ENCODE measurements around the gene KHNYN.
"Not testable (repeated sequence)": the region's sequence is repeated elsewhere in the genome, so short reads cannot be mapped to it uniquely, and the experiment has no call there.

Gene KHNYN

DNA sequence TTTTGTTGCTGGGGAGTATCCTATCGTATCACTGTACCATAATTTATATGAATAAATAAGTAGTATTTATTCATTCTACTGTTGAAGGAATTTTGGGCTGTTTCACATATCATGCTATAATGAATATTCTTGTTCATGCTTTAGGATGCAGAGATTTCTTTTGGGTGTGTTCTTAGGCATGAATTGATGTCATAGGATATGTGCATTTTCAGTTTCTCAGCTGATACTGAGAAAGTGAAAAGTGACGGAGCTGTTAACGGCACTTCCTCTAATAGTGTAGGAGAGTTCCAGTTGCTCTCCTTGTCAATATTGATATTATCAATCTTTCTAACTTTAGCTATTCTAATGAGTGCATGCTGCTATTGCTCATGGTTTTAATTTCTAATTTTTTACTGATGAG, 36.1 kb downstream of the KHNYN start:
- DNase-seq = no peak

DNA sequence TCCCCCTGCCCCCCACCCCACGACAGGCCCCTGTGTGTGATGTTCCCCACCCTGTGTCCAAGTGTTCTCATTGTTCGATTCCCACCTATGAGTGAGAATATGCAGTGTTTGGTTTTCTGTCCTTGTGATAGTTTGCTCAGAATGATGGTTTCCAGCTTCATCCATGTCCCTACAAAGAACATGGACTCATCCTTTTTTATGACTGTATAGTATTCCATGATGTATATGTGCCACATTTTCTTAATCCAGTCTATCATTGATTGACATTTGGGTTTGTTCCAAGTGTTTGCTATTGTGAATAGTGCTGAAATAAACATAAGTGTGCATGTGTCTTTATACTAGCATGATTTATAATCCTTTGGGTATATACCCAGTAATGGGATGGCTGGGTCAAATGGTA, 40.7 kb downstream of the KHNYN start:
- not testable (repeated sequence) for DNase-seq

DNA sequence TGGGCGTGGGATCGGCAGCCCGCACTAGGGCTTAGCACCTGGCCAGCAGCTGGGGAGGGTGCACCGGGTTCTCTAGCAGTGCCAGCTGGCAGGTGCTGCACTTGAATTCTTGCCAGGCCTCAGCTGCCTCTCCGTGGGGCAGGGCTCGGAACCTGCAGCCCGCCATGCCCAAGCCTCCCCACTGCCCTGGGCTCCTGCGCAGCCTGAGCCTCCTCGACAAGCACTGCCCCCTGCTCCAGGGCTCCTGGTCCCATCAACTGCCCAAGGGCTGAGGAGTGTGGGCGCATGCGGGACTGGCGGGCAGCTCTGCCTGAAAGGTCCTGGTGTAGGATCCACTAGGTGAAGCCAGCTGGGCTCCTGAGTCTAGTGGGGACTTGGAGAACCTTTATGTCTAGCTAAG, 43.5 kb downstream of the KHNYN start:
- DNase-seq = no peak

DNA sequence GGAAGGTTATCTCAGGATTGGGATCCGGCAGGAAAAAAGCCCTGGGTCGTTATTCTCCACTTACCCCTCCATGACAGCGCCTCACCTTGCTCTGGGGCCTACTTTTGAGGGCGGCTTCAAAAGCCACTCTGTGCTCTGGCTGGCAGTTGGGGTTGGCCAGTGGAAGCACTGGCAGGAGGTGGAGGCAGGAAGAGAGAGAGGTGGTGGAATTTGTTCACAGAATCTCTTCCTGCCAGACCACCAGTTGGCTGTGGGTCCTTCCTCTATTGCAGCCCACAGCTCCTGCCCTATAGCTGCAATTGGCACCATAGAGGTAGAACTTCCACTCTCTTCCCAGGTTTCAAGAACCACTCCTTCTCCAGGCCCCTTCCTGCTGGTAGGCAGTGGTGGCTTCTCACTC, 45.5 kb downstream of the KHNYN start:
- DNase-seq = no peak

DNA sequence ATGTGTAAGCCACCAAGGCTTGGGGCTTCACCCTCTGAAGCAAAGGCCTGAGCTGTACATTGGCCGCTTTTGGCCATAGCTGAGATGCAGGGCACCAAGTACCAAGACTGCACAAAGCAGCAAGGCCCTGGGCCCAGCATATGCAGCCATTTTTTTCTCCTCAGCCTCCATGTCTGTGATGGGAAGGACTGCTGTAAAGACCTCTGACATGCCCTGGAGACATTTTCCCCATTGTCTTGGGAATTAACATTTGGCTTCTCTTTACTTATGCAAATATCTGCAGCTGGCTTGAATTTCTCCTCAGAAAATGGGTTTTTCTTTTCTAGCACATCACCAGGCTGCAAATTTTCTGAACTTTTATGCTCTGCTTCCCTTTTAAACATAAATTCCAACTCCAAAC, 50.2 kb downstream of the KHNYN start:
- DNase-seq = not testable (repeated sequence)

DNA sequence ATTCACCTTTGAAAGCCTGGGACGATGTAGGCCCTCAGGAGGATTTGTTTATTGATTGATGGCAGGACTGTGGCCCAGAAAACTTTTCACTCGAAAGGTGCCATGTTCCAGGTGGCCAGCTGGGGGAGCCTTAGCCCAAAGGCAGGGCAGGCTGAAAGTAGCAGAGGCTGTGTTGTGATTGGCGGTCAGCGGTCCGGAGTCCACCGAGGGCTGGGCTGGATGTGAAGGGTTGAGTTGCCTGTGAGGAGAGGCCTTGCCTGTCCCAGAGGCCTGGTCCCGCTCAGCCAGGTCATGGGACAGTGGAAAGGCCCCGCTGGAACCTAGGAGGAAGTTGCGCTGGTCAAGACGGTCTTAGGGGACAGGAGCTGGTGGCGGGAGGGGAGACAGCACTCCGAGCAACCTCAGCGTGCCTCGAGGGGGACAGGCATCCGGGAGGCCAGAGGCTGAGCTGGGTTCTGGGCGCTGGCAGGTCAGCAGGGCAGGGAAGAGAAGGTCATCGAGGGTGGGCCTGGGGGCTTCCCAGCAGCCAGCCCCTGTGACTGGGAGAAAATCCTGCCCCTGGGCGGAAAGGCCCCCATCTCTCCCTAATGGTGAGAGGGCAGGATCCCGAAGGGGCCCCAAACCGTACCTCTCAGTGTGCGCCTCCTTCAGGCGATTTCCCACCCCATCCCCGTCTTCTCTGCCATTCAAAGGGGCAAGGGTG, 52.0 kb downstream of the KHNYN start:
- peak in 2 of 56 donors; percentile 2 to 3 for DNase-seq

DNA sequence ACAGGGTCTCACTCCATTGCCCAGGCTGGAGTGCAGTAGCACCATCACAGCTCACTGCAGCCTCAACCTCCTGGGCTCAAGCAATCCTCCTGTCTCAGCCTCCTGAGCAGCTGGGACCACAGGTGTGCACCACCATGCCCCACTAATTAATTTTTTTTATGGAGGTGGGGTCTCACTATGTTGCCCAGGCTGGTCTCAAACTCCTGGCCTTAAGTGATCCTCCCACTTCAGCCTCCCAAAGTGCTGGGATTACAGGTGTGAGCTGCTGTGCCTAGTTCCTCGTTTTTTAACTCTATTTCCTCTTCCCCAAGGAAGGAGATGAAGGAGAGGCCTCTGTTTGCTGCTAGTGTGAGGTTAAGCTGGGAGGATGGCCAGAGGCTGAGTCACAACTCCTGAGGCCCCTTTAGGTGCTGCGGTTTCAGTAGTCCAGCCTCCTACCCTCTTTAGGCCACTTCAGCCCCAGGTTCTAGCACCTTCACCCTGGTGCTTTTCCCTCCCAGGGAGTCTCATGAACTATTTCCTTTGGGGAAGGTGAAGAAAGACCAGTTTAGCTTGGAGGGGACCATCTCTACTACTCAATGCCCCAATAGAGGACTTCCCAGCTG, 53.0 kb downstream of the KHNYN start:
- DNase-seq = not testable (repeated sequence)

DNA sequence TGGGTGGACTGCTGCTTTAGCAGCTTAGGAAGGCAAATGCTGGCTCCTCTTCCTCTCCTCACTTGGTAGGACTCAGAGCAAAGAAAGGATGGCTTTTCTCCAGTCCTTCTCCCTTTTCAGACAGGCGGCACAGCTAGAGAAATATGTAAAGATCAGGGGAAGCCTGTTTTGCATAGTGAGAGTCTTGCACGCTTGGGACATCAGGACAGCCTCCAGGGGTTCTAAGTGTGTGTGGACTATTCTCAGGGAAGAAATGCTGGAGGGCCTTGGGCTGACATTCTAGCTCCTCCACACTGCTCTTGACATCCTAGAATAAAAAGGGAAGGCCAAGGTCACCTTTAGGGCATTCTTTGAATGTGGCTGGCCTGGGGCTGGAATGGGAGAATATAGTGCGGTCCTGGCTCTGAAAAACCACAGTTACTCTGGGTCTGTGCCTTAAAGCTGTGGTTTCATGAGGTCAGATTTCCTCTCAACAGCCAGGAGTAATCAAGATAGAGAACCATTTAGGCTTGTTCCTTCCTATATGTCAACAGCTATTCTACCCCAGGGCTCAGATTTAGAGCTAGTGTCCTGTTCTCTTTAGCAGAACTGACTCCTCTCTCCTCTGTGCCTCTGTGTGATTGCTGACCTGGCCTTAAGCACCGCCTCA, 54.0 kb downstream of the KHNYN start:
- DNase-seq = no peak

All from nucleus accumbens (tissue), 56 donors.